Thoracic aorta (tissue), 2 donors: Measurements from ENCODE around the gene PTPN6. TPM values are rescaled to one million over a fixed set of nuclear protein-coding genes. Genes with fewer than 3 reads are reported as not detected.

Source experiments
- ATAC-seq: fragments of 150-250 bp; one replicate; pipeline ENCODE4 v1.8.0; 2017; ENCODE audit warnings: low read depth; ENCODE audit not compliant: insufficient number of reproducible peaks, low FRiP score
- DNase-seq: peaks from one replicate; pipeline ENCODE4 v3.0.0-alpha.2; 2020; ENCODE audit warnings: low spot score
- H3K27ac ChIP-seq, 2 donors: fragments of 200-600 bp; sonication (generic); 1 replicate in 1 of 2; 2 replicates in 1 of 2; pipeline ENCODE4 v1.5.1; 2016; ENCODE audit warnings: mild to moderate bottlenecking in 2 of 2, moderate library complexity in 2 of 2
- H3K27me3 ChIP-seq: fragments of 200-600 bp; sonication (generic); replicated peaks from 2 replicates; pipeline ENCODE4 v1.6.0; 2016; ENCODE audit warnings: mild to moderate bottlenecking; ENCODE audit not compliant: insufficient read depth
- H3K36me3 ChIP-seq: fragments of 200-600 bp; sonication (generic); one replicate; pipeline ENCODE4 v1.5.1; 2016
- H3K4me1 ChIP-seq, 2 donors: fragments of 200-600 bp; sonication (generic); 1 replicate in 1 of 2; 2 replicates in 1 of 2; pipeline versions ENCODE4 v1.5.1 to v1.6.0; 2016; ENCODE audit warnings: low read depth in 2 of 2, mild to moderate bottlenecking in 1 of 2; ENCODE audit not compliant: control insufficient read depth in 1 of 2
- H3K4me3 ChIP-seq: fragments of 200-600 bp; sonication (generic); 2 replicates; pipeline ENCODE4 v1.5.1; 2016; ENCODE audit warnings: mild to moderate bottlenecking
- H3K9me3 ChIP-seq: fragments of 200-600 bp; sonication (generic); 2 replicates; pipeline ENCODE4 v1.5.1; 2016
- total RNA-seq, 2 donors: library from RNA; depleted of rRNA; stranded (reverse); fragments of >200 nt; gene quantifications; one replicate each; pipeline versions ENCODE4 v1.1.0 to v1.2.3, GENCODE V29; 2016
- TF ChIP-seq, protein P1 (sequence below): fragments of 200-600 bp; sonication (generic); IDR thresholded peaks from one replicate; pipeline ENCODE4 v1.5.1; 2019; ENCODE audit warnings: antibody characterized with exemption

The PTPN6 gene
- total RNA-seq, 2 donors from 2014 or later = 19.0 to 24.0 TPM

DNA sequence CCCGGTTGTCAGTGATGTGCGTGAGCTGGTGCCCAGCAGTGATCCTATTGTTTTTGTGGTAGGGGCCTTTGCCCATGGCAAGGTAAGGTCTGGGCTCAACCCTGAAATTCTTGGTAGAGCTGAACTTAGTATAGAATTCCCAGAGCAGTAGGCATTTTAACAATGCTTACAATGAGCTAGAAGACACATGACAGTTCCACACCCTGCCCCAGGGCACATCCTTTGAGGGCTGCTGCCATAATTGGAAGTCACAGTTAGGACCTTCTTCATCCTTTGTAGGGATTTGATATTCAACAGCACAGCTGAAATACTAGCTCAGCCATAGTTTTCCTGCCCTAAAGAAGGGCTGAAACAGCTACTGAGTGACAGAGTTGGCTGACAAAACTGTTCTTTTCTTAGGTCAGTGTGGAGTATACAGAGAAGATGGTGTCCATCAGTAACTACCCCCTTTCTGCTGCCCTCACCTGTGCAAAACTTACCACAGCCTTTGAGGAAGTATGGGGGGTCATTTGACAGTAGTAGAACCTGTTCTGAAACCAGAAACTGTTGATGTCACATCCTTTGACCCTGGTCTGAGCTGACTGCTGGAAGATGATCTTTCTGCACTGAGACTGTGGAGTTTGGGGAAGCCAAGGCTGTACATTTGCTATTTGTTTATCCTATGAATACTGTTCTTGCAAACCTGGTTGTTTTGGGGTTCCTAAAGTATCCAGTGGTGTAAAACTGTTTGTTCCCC, 24.3 kb downstream of the PTPN6 start:
- Histone ChIP-seq H3K4me1 (peaks cover 5 to 9% of the 10 kb centered on the region in 2 donors), H3K27ac (no peak overlapping the region), H3K36me3 (peaks cover 49% of the 10 kb centered on the region), H3K4me3 (no peak overlapping the region), H3K9me3 (no peaks in the 10 kb centered on the region), H3K27me3 (no peaks in the 10 kb centered on the region)
- no peak for ATAC-seq
- DNase-seq = no peak
- TF ChIP-seq, protein P1, sequence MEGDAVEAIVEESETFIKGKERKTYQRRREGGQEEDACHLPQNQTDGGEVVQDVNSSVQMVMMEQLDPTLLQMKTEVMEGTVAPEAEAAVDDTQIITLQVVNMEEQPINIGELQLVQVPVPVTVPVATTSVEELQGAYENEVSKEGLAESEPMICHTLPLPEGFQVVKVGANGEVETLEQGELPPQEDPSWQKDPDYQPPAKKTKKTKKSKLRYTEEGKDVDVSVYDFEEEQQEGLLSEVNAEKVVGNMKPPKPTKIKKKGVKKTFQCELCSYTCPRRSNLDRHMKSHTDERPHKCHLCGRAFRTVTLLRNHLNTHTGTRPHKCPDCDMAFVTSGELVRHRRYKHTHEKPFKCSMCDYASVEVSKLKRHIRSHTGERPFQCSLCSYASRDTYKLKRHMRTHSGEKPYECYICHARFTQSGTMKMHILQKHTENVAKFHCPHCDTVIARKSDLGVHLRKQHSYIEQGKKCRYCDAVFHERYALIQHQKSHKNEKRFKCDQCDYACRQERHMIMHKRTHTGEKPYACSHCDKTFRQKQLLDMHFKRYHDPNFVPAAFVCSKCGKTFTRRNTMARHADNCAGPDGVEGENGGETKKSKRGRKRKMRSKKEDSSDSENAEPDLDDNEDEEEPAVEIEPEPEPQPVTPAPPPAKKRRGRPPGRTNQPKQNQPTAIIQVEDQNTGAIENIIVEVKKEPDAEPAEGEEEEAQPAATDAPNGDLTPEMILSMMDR = no peak

DNA sequence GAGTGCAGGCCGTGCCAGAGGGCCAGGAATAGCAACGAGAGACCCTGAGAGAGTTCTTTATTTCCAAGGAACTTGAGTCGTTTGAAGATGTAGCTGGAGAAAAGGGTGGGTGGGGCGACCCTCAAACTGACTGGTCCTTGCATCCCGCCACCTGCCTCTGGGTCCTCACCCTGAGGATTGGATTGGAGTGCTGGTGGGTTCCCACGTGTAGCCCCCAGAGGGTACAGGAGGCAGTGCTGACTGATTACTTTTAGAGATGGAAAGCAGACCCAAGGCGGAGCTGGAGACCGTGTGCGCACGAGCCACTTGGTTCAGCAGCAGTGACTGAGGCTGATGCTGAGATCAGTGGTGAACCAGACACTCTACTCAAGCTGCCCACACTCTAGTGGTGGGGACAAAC, 26.5 kb downstream of the PTPN6 start:
- ATAC-seq = no peak
- H3K36me3 ChIP-seq = peaks cover 63% of the 10 kb centered on the region

DNA sequence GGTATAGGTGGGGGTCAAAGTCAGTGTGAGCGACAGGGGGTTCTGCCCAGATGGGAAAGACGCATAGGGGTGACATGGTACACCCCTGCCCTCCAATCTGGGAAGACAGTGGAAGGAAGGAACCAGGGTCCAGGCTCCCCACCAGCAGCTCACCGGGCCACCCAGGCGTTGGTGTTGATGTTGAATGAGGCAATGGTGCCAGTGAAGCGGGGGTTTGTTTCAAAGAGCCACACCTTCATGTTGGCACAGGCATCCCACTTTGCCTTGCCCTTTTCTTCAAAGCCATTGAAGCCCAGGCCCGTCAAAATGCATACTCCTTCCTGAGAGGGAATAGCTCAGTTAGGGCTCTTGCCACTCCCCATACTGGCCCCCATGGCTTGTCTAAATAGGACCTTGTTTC, 27.0 kb downstream of the PTPN6 start:
- H3K36me3 ChIP-seq = peaks cover 66% of the 10 kb centered on the region
- H3K27ac ChIP-seq = no peak overlapping the region
- H3K9me3 ChIP-seq = no peaks in the 10 kb centered on the region
- DNase-seq (no peak), ATAC-seq (no peak)
- H3K27me3 ChIP-seq = no peaks in the 10 kb centered on the region
- TF ChIP-seq, protein P1 = no peak
- H3K4me3 ChIP-seq = no peak overlapping the region
- no peaks in the 10 kb centered on the region for H3K4me1 ChIP-seq

More for the DNA sequence above, 26.5 kb downstream of the PTPN6 start:
- Histone ChIP-seq H3K27ac (no peak overlapping the region), H3K27me3 (no peaks in the 10 kb centered on the region), H3K4me1 (no peaks in the 10 kb centered on the region), H3K4me3 (no peak overlapping the region), H3K9me3 (no peaks in the 10 kb centered on the region)
- no peak for DNase-seq
- TF ChIP-seq, protein P1 = no peak

DNA sequence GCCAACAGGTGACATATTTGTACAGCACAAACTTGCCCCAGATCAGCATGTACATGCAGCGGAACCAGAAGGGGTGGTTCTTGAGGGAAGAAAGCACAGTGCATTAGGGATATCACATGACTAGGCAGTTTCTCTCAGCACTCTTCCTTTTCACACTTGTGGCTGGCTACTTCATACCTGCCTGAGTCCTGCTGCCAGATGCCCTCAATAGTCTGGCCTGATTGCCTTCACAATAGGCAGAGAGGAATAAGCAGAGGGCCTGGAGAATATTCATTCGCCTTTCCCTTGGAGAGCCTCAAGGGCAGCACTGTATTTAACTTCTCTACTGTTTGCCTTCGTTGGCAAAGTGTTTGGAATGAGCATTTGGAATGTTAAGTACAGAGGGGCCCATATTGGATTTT, 27.5 kb downstream of the PTPN6 start:
- Histone ChIP-seq H3K4me3 (no peak overlapping the region), H3K36me3 (peaks cover 68% of the 10 kb centered on the region), H3K27me3 (no peaks in the 10 kb centered on the region), H3K9me3 (no peaks in the 10 kb centered on the region), H3K4me1 (no peaks in the 10 kb centered on the region), H3K27ac (no peak overlapping the region)
- TF ChIP-seq, protein P1 = no peak
- no peak for ATAC-seq
- no peak for DNase-seq

DNA sequence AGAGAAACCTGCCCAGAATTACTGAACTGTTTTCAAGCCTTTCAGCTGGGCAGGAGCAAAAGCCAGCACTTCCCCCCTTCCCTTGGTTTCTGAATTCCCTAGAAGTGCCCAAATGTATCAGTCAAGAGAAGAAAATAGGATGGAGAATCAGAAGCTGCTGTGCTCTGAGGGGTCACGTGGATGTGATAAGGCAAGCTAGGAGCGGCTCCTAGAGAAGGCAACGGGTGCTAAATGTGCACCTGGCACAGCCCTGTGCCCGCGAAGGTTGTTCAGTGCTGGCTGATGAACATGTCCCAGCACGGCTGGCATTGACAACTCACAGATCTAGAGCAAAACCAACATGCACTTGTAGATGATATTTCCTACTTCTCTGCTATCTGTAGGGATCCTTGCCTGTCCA, 27.9 kb downstream of the PTPN6 start:
- ATAC-seq = no peak
- peaks cover 68% of the 10 kb centered on the region for H3K36me3 ChIP-seq

More for the DNA sequence above, 27.9 kb downstream of the PTPN6 start:
- Histone ChIP-seq H3K27ac (no peak overlapping the region), H3K27me3 (no peaks in the 10 kb centered on the region), H3K9me3 (no peaks in the 10 kb centered on the region), H3K4me1 (no peaks in the 10 kb centered on the region), H3K4me3 (no peak overlapping the region)
- TF ChIP-seq, protein P1 = no peak
- no peak for DNase-seq
